Esophagus muscularis mucosa (tissue), 4 donors: ENCODE results near the gene KHDRBS2. TPM values are rescaled to one million over a fixed set of nuclear protein-coding genes. Genes with fewer than 3 reads are reported as not detected.
"Not testable (repeated sequence)": the region's sequence is repeated elsewhere in the genome, so short reads cannot be mapped to it uniquely, and the experiment has no call there.

Experiments used
- DNase-seq: peaks from one replicate; pipeline ENCODE4 v3.0.0-alpha.2; 2017; ENCODE audit errors: extremely low spot score
- H3K27ac ChIP-seq, 4 donors: fragments of 200-600 bp; sonication (generic); replicated peaks in 1 of 4; 1 replicate in 3 of 4; 2 replicates in 1 of 4; pipeline ENCODE4 v1.5.1; 2016 to 2019; ENCODE audit warnings: mild to moderate bottlenecking in 1 of 4
- H3K27me3 ChIP-seq, 4 donors: fragments of 200-600 bp; sonication (generic); one replicate each; pipeline versions ENCODE4 v1.5.1 to v1.6.0; 2016 to 2019
- H3K36me3 ChIP-seq, 4 donors: fragments of 200-600 bp; sonication (generic); one replicate each; pipeline ENCODE4 v1.5.1; 2016 to 2019
- H3K4me1 ChIP-seq, 4 donors: fragments of 200-600 bp; sonication (generic); one replicate each; pipeline ENCODE4 v1.5.1; 2016 to 2019
- H3K4me3 ChIP-seq, 4 donors: fragments of 200-600 bp; sonication (generic); 1 replicate in 2 of 4; 2 replicates in 2 of 4; pipeline ENCODE4 v1.5.1; 2016 to 2019; ENCODE audit warnings: mild to moderate bottlenecking in 4 of 4, moderate library complexity in 1 of 4
- H3K9me3 ChIP-seq, 4 donors: fragments of 200-600 bp; sonication (generic); 1 replicate in 3 of 4; 2 replicates in 1 of 4; pipeline ENCODE4 v1.5.1; 2016 to 2019
- CTCF ChIP-seq, 3 experiments: fragments of 200-600 bp in 2 of 3; fragments of 450-650 bp in 1 of 3; sonication (generic) in 2 of 3; IDR thresholded peaks; one replicate each; pipeline ENCODE4 v1.5.1; 2017 to 2019; ENCODE audit warnings: antibody characterized with exemption in 3 of 3, mild to moderate bottlenecking in 2 of 3, moderate library complexity in 1 of 3
- EP300 ChIP-seq: sonication (generic); formaldehyde crosslinking; IDR thresholded peaks from one replicate; pipeline ENCODE4 v1.6.1; 2017; ENCODE audit warnings: antibody characterized with exemption
- POLR2A ChIP-seq: fragments of 450-650 bp; IDR thresholded peaks from one replicate; pipeline ENCODE4 v1.6.1; 2017; ENCODE audit warnings: antibody characterized with exemption, moderate library complexity, mild to moderate bottlenecking, low read depth
- POLR2AphosphoS5 ChIP-seq, 2 donors: sonication (generic); formaldehyde crosslinking; IDR thresholded peaks; one replicate each; pipeline ENCODE4 v1.6.1; 2017; ENCODE audit warnings: antibody characterized with exemption in 2 of 2
- WGBS: methylation state at CpG from one replicate; pipeline ENCODE4 v1.1.5; 2018; 5-methylcytosine and 5-hydroxymethylcytosine counted together
- intact Hi-C: fragments of 100-400 bp; cut with DNase I; formaldehyde crosslinking; loops from one replicate; pipeline ENCODE4 v1.15.1; 2023
- total RNA-seq, 4 donors: library from RNA; depleted of rRNA; stranded (reverse); fragments of >200 nt; gene quantifications; one replicate each; pipeline versions ENCODE4 v1.1.0 to v1.2.1, GENCODE V29; 2016

Gene KHDRBS2
- total RNA-seq, 4 donors from 2014 or later: 0.17 to 1.7 (median 0.32) TPM; not detected in 1

GRCh38 chr6:61817716-61818115 lies 468.3 kb downstream of the KHDRBS2 start:
- TF ChIP-seq POLR2A (no peak), CTCF (IDR thresholded peaks at IDR 0.05) (no peak), EP300 (no peak), POLR2AphosphoS5 (IDR thresholded peaks at IDR 0.05) (no peak)
- no peak for DNase-seq
- Histone ChIP-seq H3K27me3 (no peaks in the 10 kb centered on the region), H3K9me3 (no peaks in the 10 kb centered on the region), H3K4me3 (no peak overlapping the region), H3K36me3 (no peaks in the 10 kb centered on the region), H3K4me1 (no peaks in the 10 kb centered on the region), H3K27ac (no peak overlapping the region)
- WGBS: 82% methylated on average over 2 of the region's 2 CpGs
- intact Hi-C loops: no loop called here

DNA sequence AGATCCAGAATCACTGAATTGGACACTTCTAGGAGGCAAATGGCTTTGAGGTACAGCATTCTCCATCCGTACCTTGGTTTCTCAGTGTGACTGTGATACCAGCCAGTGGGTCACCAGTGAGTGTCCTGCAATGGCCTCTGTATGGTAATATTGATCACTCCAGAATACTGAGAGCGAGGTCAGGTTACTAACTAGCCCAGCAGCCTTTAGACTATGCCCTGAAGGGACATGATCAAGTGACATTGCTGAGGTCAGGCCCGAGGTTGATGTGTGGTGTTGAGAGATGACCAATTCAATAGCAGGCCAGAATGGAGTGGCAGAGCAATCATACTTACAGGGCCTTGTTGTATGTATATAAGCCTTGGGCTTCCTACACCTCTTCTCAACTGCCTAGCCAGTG lies 476.0 kb downstream of the KHDRBS2 start:
- Histone ChIP-seq H3K4me1 (no peaks in the 10 kb centered on the region), H3K9me3 (no peaks in the 10 kb centered on the region), H3K27ac (no peak overlapping the region), H3K36me3 (no peaks in the 10 kb centered on the region), H3K4me3 (no peak overlapping the region), H3K27me3 (no peaks in the 10 kb centered on the region)
- DNase-seq: no peak
- intact Hi-C loops: no loop called here
- WGBS: 60% methylated on average over 3 of the region's 3 CpGs
- TF ChIP-seq CTCF (IDR thresholded peaks at IDR 0.05) (no peak), EP300 (no peak), POLR2AphosphoS5 (IDR thresholded peaks at IDR 0.05) (no peak), POLR2A (no peak)

DNA sequence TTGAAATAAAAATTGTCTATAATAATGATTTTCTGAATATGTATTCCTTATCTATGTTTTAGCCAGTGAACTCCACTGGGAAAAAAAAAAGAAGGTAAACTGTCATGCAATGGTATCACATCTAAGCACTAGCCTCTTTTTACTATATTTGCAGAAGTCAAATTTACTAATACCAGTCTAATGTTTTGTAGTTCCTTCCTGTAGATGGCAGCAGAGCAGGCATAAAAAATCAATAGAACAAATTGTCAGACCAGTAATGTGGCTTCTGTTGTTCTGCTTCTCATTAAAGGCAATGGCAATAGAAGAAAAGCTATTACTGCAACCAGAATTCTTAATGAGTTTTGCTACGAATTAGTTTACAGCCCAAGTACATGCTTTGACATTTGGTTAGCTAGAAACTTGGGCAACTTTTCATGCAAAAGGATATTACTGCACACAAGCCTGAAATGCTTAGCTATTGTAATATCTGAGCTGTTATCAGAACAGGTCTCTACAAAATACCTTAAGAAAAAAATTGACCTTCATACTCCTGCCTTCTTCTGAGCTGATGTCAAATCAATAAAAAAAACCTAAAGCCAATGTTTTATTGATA lies 476.9 kb downstream of the KHDRBS2 start:
- no peak overlapping the region for H3K4me3 ChIP-seq
- H3K27ac ChIP-seq: no peak overlapping the region
- H3K9me3 ChIP-seq: no peaks in the 10 kb centered on the region
- intact Hi-C loops: no loop called here
- TF ChIP-seq POLR2A (no peak), POLR2AphosphoS5 (IDR thresholded peaks at IDR 0.05) (no peak), EP300 (no peak), CTCF (IDR thresholded peaks at IDR 0.05) (peak in 2 of 3 experiments; percentile 30 to 37)
- no peak for DNase-seq
- WGBS: 35% methylated on average over 1 of the region's 1 CpG
- H3K4me1 ChIP-seq: no peaks in the 10 kb centered on the region
- H3K36me3 ChIP-seq: no peaks in the 10 kb centered on the region
- no peaks in the 10 kb centered on the region for H3K27me3 ChIP-seq

DNA sequence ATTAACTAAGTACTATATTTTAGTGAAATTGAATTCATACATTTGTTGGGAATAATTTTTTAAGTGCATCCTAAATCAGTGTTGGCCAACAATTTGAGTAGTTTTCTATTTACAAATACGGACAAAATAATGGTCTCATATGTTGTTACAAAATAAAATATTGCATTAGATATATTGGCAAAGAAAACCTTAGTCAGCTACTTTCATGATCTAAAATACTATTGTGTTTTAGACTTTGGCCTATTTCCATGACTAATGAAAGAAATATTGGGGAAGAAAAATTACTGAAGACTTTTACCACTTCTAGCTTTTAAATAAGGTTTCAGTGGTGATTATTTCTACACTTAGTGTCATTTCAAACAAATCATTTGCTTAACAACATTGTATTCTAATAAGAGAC lies 498.0 kb downstream of the KHDRBS2 start:
- H3K36me3 ChIP-seq: no peaks in the 10 kb centered on the region
- no peak overlapping the region for H3K4me3 ChIP-seq
- WGBS: 83% methylated on average over 1 of the region's 1 CpG
- no peak overlapping the region for H3K27ac ChIP-seq
- no peak for DNase-seq
- intact Hi-C loops: no loop called here
- no peak for TF ChIP-seq CTCF (IDR thresholded peaks at IDR 0.05)
- no peak for TF ChIP-seq POLR2A
- TF ChIP-seq POLR2AphosphoS5 (IDR thresholded peaks at IDR 0.05): no peak
- no peak for TF ChIP-seq EP300
- H3K27me3 ChIP-seq: no peaks in the 10 kb centered on the region
- H3K9me3 ChIP-seq: no peaks in the 10 kb centered on the region
- no peaks in the 10 kb centered on the region for H3K4me1 ChIP-seq

GRCh38 chr6:61769446-61769845 lies 516.6 kb downstream of the KHDRBS2 start:
- H3K27ac ChIP-seq, intact Hi-C loops, H3K4me1 ChIP-seq, H3K36me3 ChIP-seq, DNase-seq, H3K9me3 ChIP-seq, H3K4me3 ChIP-seq, H3K27me3 ChIP-seq: not testable (repeated sequence)
- 92% methylated on average over 11 of the region's 11 CpGs for WGBS
